Body of pancreas (tissue), 4 donors: Measurements from ENCODE around the gene IL17RA. TPM values are rescaled to one million over a fixed set of nuclear protein-coding genes. Genes with fewer than 3 reads are reported as not detected.
A peak's percentile ranks its signal among the peaks of the same experiment; 100 is the strongest.

Source experiments
- ATAC-seq: fragments of 150-250 bp; one replicate; pipeline ENCODE4 v1.9.1; 2016
- DNase-seq, 4 donors: peaks; one replicate each; pipeline ENCODE4 v3.0.0-alpha.2; 2019
- H3K27ac ChIP-seq, 4 donors: fragments of 200-600 bp; sonication (generic); 1 replicate in 3 of 4; 2 replicates in 1 of 4; pipeline versions ENCODE4 v1.5.1 to v1.6.1; 2016 to 2019; ENCODE audit warnings: mild to moderate bottlenecking in 1 of 4, mixed read lengths in 1 of 4, moderate library complexity in 1 of 4
- H3K27me3 ChIP-seq, 2 donors: fragments of 200-600 bp; sonication (generic); one replicate each; pipeline ENCODE4 v1.6.0; 2016; ENCODE audit warnings: mild to moderate bottlenecking in 1 of 2
- H3K36me3 ChIP-seq, 2 donors: fragments of 200-600 bp; sonication (generic); replicated peaks in 1 of 2; 2 replicates each; pipeline ENCODE4 v1.5.1; 2016; ENCODE audit warnings: low read depth in 2 of 2; ENCODE audit not compliant: insufficient read depth in 1 of 2
- H3K4me1 ChIP-seq: fragments of 200-600 bp; sonication (generic); one replicate; pipeline ENCODE4 v1.6.0; 2016
- H3K4me3 ChIP-seq, 2 donors: fragments of 200-600 bp; sonication (generic); 1 replicate in 1 of 2; 2 replicates in 1 of 2; pipeline ENCODE4 v1.5.1; 2016 to 2019
- H3K9me3 ChIP-seq, 3 donors: fragments of 200-600 bp; sonication (generic); 1 replicate in 2 of 3; 2 replicates in 1 of 3; pipeline ENCODE4 v1.5.1; 2016
- POLR2A ChIP-seq, 3 donors: fragments of 450-650 bp; IDR thresholded peaks; one replicate each; pipeline ENCODE4 v1.6.1; 2016; ENCODE audit warnings: antibody characterized with exemption in 3 of 3, mild to moderate bottlenecking in 2 of 3
- WGBS, 2 donors: methylation state at CpG; one replicate each; pipeline ENCODE4 v1.1.5; 2017; 5-methylcytosine and 5-hydroxymethylcytosine counted together
- intact Hi-C: fragments of 100-400 bp; cut with DNase I; formaldehyde crosslinking; loops from one replicate; pipeline ENCODE4 v1.15.1; 2023
- total RNA-seq, 2 donors: library from RNA; depleted of rRNA; stranded (reverse); fragments of >200 nt; gene quantifications; one replicate each; pipeline ENCODE4 v1.1.0, GENCODE V29; 2016
- TF ChIP-seq, protein P1 (sequence below), 7 experiments: fragments of 450-650 bp in 4 of 7; fragments of 200-600 bp in 3 of 7; sonication (generic) in 3 of 7; IDR thresholded peaks; one replicate each; pipeline ENCODE4 v1.5.1; 2016 to 2019; ENCODE audit warnings: antibody characterized with exemption in 7 of 7

IL17RA gene
- total RNA-seq, 2 donors from 2014 or later: 8.3 to 13.8 TPM

DNA sequence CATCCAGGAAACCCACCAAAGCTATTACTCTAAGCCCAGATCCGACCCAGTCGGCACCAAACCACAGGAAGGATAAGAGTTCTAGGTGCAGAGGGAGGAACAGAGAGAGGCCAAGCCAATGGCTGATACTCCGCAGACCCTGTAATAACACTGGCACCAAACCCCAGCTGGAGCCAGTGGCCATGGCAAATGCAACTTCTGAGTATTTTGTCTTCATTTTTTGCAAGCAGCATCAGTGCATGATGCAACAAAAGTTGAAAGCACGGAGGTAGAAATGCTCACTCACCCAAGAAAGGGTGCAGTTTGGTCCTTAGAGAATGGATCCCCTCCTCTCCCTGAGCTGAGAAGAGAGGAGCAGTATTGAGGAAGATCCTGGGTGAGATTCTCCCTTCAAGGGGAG, 33.5 kb downstream of the IL17RA start:
- TF ChIP-seq, protein P1, sequence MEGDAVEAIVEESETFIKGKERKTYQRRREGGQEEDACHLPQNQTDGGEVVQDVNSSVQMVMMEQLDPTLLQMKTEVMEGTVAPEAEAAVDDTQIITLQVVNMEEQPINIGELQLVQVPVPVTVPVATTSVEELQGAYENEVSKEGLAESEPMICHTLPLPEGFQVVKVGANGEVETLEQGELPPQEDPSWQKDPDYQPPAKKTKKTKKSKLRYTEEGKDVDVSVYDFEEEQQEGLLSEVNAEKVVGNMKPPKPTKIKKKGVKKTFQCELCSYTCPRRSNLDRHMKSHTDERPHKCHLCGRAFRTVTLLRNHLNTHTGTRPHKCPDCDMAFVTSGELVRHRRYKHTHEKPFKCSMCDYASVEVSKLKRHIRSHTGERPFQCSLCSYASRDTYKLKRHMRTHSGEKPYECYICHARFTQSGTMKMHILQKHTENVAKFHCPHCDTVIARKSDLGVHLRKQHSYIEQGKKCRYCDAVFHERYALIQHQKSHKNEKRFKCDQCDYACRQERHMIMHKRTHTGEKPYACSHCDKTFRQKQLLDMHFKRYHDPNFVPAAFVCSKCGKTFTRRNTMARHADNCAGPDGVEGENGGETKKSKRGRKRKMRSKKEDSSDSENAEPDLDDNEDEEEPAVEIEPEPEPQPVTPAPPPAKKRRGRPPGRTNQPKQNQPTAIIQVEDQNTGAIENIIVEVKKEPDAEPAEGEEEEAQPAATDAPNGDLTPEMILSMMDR (IDR thresholded peaks at IDR 0.05): no peak
- no peak for TF ChIP-seq POLR2A (IDR thresholded peaks at IDR 0.05)
- intact Hi-C loops: no loop called here
- no peaks in the 10 kb centered on the region for H3K27me3 ChIP-seq
- WGBS, 2 donors: 82 to 84% methylated on average over 4 of the region's 4 CpGs
- DNase-seq: no peak
- H3K4me3 ChIP-seq: no peak overlapping the region
- peaks cover 11% of the 10 kb centered on the region for H3K4me1 ChIP-seq
- ATAC-seq: no peak
- H3K27ac ChIP-seq: no peak overlapping the region
- no peaks in the 10 kb centered on the region for H3K9me3 ChIP-seq
- H3K36me3 ChIP-seq: no peaks in the 10 kb centered on the region

DNA sequence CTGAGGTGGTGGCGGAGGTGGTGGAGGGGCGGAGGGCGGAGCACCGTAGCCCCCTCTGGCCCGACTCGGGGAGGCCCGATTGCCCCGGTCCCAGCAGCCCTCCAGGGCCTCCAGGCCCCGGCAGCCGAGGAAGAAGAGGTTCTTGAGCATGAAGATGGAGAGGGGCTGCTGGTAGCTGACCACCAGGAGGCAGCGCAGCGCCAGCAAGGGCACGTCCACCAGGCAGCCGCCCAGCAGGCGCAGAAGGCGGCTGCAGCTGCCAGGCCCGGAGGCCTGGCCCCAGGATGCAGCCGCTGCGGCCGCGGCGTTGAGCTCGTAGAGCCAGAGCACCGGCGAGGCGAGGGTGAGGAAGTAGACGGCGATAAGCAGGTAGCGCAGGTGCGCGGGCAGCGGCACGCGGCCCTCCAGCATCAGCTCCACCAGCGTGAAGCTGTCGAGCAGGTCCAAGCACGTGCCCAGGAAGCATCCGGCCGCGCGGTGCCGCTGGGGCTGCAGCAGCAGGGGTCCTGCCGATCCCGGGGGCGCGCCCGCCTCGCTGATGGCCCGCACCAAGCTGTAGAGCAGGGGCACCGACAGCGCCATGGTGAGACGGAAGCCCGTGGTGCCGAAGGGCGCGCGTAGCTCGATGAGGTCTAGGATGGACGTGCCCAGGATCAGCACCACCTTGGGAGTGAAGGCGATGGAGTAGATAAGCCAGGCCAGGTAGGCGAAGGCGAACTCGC, 34.8 kb downstream of the IL17RA start:
- ATAC-seq (no peak), DNase-seq (peak in 3 of 4 donors; percentile 39 to 53 (median 43))
- Histone ChIP-seq H3K27me3 (no peaks in the 10 kb centered on the region), H3K4me3 (no peak overlapping the region), H3K36me3 (no peaks in the 10 kb centered on the region), H3K27ac (no peak overlapping the region), H3K4me1 (peaks cover 11% of the 10 kb centered on the region), H3K9me3 (no peaks in the 10 kb centered on the region)
- 25% methylated on average over 55 of the region's 63 CpGs; no CpG with 5 or more reads in 1 of the 2 donors for WGBS, 2 donors
- intact Hi-C loops: no loop called here
- no peak for TF ChIP-seq POLR2A (IDR thresholded peaks at IDR 0.05)
- TF ChIP-seq, protein P1 (IDR thresholded peaks at IDR 0.05): peak in 6 of 7 experiments; percentile 4 to 35 (median 18)

DNA sequence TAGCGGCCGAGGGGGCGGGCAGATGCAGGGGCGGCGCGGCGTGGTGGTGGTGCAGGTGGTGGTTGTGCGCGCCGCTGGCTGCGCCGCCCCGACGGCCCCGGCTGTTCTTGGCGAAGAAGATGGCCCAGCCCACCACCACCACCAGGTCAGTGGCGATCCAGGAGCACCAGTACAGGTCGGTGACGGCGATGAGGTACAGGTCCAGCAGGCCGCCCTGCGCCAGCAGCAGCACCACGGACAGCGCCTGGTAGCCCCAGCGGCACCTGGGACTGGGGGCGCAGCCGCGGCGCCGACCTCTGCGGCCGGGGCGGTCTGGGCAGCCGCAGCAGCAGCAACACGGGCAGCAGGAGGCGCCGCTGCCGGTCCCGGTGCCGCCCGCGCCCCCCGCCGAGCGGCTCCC, 35.5 kb downstream of the IL17RA start:
- WGBS, 2 donors: 0% methylated on average over 29 of the region's 45 CpGs; no CpG with 5 or more reads in 1 of the 2 donors
- peaks cover 11% of the 10 kb centered on the region for H3K4me1 ChIP-seq
- H3K27ac ChIP-seq: no peak overlapping the region
- H3K9me3 ChIP-seq: no peaks in the 10 kb centered on the region
- no peak for TF ChIP-seq POLR2A (IDR thresholded peaks at IDR 0.05)
- TF ChIP-seq, protein P1 (IDR thresholded peaks at IDR 0.05): peak in 1 of 7 experiments; percentile 18
- no peaks in the 10 kb centered on the region for H3K27me3 ChIP-seq
- DNase-seq: peak; percentile 61 to 77 (median 69)
- H3K36me3 ChIP-seq: no peaks in the 10 kb centered on the region
- peak; percentile 74 for ATAC-seq
- no peak overlapping the region for H3K4me3 ChIP-seq
- intact Hi-C loops: no loop called here

DNA sequence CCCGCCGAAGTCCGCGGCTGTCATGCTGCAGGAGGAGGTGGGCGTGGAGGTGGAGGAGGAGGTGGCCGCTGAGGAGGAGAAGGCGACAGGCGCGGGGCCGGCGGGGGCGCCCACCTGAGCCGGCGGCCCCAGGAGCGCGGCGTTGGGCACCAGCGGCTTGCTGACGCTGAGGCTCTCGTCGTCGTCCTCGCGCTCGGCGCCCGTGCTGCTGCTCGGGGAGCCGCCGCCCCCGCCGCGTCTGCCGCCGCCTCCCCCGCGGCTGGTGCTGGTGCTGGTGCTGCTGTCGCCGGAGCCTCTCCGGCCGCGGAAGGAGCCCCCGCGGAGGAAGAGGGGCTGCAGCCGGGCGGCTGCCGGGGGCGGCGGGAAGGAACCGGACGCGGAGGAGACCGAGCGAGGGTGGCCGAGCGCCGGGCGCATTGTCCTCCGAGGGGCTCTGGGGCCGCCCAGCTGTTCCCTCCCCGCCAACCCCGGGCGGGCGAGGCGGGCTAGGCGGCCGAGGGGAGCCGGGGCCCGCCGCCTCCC, 36.0 kb downstream of the IL17RA start:
- Histone ChIP-seq H3K4me1 (peaks cover 11% of the 10 kb centered on the region), H3K27ac (peak overlapping the region in 1 of 4 donors; percentile 37), H3K4me3 (peak overlapping the region; percentile 25 to 46), H3K9me3 (no peaks in the 10 kb centered on the region), H3K27me3 (no peaks in the 10 kb centered on the region), H3K36me3 (no peaks in the 10 kb centered on the region)
- TF ChIP-seq, protein P1 (IDR thresholded peaks at IDR 0.05): no peak
- no peak for TF ChIP-seq POLR2A (IDR thresholded peaks at IDR 0.05)
- intact Hi-C loops: no loop called here
- WGBS, 2 donors: 1% methylated on average over 57 of the region's 70 CpGs; no CpG with 5 or more reads in 1 of the 2 donors
- ATAC-seq (peak; percentile 13), DNase-seq (no peak)
